Kidney (tissue), 14 donors: ENCODE data around the gene HDGF. TPM values are rescaled to one million over a fixed set of nuclear protein-coding genes. Genes with fewer than 3 reads are reported as not detected.

Experiments
- DNase-seq, 5 donors: peaks; one replicate each; pipeline ENCODE4 v3.0.0-alpha.2; 2013 to 2020
- FAIRE-seq: peaks from 2 replicates; lab custom pipeline; 2012; peaks lifted over from hg19 to GRCh38; lab: Jason Lieb, UNC
- H3K27ac ChIP-seq, 2 donors: one replicate each; pipeline ENCODE4 v1.7.0; 2013; ENCODE audit warnings: low read depth in 2 of 2, low read length in 2 of 2, inconsistent platforms in 1 of 2
- H3K27me3 ChIP-seq: one replicate; pipeline ENCODE4 v1.7.1; 2013; ENCODE audit warnings: low read length, inconsistent platforms; ENCODE audit not compliant: control insufficient read depth, insufficient read depth
- H3K36me3 ChIP-seq, 3 donors: one replicate each; pipeline versions ENCODE4 v1.7.0 to v1.7.1; 2013; ENCODE audit warnings: low read length in 3 of 3, control low read depth in 1 of 3, inconsistent platforms in 1 of 3; ENCODE audit not compliant: insufficient read depth in 3 of 3, control insufficient read depth in 2 of 3
- H3K4me1 ChIP-seq, 3 donors: one replicate each; pipeline versions ENCODE4 v1.7.0 to v1.7.1; 2013; ENCODE audit warnings: low read length in 3 of 3, inconsistent platforms in 1 of 3, low read depth in 1 of 3; ENCODE audit not compliant: control insufficient read depth in 2 of 3, insufficient read depth in 2 of 3
- H3K4me3 ChIP-seq, 3 donors: one replicate each; pipeline versions ENCODE4 v1.7.0 to v1.8.1; 2013; ENCODE audit warnings: low read length in 3 of 3, control low read depth in 1 of 3, inconsistent platforms in 1 of 3
- H3K9ac ChIP-seq, 3 donors: one replicate each; pipeline versions ENCODE4 v1.7.0 to v1.7.1; 2013; ENCODE audit warnings: low read length in 3 of 3, control low read depth in 1 of 3, inconsistent platforms in 1 of 3
- H3K9me3 ChIP-seq, 3 donors: one replicate each; pipeline versions ENCODE4 v1.7.0 to v1.7.1; 2013; ENCODE audit warnings: low read length in 3 of 3, control low read depth in 1 of 3, inconsistent platforms in 1 of 3; ENCODE audit not compliant: control insufficient read depth in 2 of 3, insufficient read depth in 1 of 3
- intact Hi-C: fragments of 100-400 bp; cut with DNase I; formaldehyde crosslinking; loops from one replicate; pipeline ENCODE4 v1.11.1; 2022
- polyA plus RNA-seq: library from polyadenylated mRNA; stranded (reverse); fragments of 350-450 nt; fragmentation: Illumina TruSeq; extraction: RNeasy Lipid Tissue Mini Kit (QIAGEN cat#74804); gene quantifications from one replicate; pipeline ENCODE4 v1.2.3, GENCODE V29; 2014; ENCODE audit warnings: low read depth, low replicate concordance; ENCODE audit not compliant: insufficient read depth
- total RNA-seq: library from RNA; stranded (reverse); fragmentation: NEBNext Ultra II Directional; extraction: Animal tissue kit (Norgen Biotek cat#: 25700); gene quantifications from one replicate; pipeline ENCODE4 v1.2.1, GENCODE V29; 2021
- TF ChIP-seq, protein P1 (sequence below): IDR thresholded peaks from 3 replicates; pipeline ENCODE4 v1.5.1; 2012; ENCODE audit warnings: mild to moderate bottlenecking, moderate library complexity, borderline replicate concordance; ENCODE audit not compliant: insufficient read depth; ENCODE audit errors: extremely low read depth
- donor health status: control.
- donor health status: control.
- donor health status: control.
- donor health status: control.
- donor health status: control.
- donor health status: DM: yes; HTN: yes; CAD: no.
- donor health status: Normal renal cell carcinoma (clear cell type).

Gene HDGF
- total and polyA plus RNA-seq, 2 donors from 2014 or later: 198 to 206 TPM

DNA sequence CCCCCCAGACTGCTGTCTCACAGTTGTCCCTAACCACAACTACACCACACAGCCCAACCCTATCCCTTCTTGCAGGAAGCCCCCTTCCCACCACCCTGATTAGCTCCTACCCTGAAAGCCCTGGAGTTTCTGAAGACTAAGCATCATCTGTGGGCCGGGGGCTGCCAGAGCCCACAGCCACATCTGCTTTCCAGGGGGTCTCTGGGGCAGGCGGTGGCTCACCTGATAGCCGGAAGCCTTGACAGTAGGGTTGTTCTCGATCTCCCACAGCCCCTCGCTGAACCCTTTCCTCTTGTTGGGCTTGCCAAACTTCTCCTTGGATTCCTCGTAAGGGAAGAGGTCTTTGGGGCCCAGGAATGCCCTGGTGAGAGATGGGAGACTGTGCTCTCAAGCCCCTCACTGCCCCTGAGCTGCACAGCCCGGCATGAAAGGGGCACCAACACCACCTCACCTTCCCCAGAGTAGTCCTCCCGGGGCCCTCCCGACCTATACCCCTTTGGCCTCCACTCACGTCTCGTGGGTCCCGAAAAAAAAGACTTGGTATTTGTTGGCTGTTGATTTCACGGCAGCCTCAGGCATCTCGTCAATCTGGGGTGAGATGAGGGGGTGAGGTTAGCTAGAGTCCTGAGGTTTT, 6.6 kb downstream of the HDGF start:
- Histone ChIP-seq H3K4me1 (peaks cover 5 to 43% (median 42%) of the 10 kb centered on the region in 3 donors), H3K4me3 (no peak overlapping the region), H3K27me3 (no peaks in the 10 kb centered on the region), H3K9ac (no peak overlapping the region), H3K9me3 (no peaks in the 10 kb centered on the region), H3K36me3 (peaks cover 0 to 21% (median 4%) of the 10 kb centered on the region in 3 donors), H3K27ac (no peak overlapping the region)
- TF ChIP-seq, protein P1, sequence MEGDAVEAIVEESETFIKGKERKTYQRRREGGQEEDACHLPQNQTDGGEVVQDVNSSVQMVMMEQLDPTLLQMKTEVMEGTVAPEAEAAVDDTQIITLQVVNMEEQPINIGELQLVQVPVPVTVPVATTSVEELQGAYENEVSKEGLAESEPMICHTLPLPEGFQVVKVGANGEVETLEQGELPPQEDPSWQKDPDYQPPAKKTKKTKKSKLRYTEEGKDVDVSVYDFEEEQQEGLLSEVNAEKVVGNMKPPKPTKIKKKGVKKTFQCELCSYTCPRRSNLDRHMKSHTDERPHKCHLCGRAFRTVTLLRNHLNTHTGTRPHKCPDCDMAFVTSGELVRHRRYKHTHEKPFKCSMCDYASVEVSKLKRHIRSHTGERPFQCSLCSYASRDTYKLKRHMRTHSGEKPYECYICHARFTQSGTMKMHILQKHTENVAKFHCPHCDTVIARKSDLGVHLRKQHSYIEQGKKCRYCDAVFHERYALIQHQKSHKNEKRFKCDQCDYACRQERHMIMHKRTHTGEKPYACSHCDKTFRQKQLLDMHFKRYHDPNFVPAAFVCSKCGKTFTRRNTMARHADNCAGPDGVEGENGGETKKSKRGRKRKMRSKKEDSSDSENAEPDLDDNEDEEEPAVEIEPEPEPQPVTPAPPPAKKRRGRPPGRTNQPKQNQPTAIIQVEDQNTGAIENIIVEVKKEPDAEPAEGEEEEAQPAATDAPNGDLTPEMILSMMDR: no peak
- intact Hi-C loops: no loop called here
- DNase-seq (no peak), FAIRE-seq (no peak)

- Histone ChIP-seq H3K9ac (no peak overlapping the region), H3K4me3 (no peak overlapping the region), H3K27ac (no peak overlapping the region), H3K27me3 (no peaks in the 10 kb centered on the region), H3K9me3 (no peaks in the 10 kb centered on the region), H3K4me1 (peaks cover 5 to 40% (median 37%) of the 10 kb centered on the region in 3 donors), H3K36me3 (peaks cover 0 to 21% (median 4%) of the 10 kb centered on the region in 3 donors)
- no peak for FAIRE-seq
- intact Hi-C loops: no loop called here
- TF ChIP-seq, protein P1: no peak
- DNase-seq: no peak
Observed at GRCh38 chr1:156744344-156744743, 7.1 kb downstream of the HDGF start.

DNA sequence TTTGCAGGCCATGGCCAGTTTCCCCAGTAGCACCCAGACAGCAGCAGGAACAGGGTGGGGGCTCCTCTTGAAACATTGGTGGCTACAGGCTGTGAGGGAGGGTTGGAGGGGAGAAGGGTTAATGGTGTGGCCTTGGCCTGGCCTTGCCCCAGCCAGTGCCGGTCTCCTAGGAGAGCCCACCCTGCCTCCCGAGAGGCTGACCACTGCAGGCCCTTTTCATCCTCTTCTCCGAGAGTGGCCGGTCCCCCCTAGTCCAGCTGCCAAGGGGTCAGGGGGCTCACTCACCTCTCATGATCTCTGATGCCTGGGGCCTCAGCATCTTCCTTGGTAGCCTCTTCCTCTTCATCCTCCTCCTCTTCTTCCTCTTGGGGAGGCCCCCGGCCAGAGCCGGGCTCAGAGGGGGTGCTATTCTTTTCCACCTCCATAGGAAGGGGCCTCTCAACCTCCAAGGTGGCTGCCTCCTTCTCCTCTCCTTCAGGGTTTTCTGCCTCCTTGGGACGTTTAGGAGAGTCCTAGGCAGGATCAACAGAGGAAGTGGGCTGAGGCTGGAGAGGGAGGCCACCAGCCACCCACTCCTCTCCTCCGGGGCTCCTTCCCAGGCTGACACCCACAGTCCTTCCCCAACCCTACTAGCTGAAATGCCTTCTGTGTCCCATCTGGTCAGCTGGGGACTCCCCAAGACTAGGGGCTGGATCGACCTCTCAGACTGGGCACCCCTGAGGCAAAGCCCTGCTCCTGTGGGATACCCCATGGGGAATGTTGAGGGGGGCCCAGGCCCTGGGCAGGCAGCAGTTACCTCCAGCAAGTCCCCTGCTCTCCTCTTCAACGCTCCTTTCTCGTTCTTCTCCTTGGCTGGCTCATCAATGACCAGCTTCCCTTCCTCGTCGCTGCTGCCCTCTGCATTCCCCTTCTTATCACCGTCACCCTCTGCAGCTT, 7.8 kb downstream of the HDGF start:
- Histone ChIP-seq H3K27ac (no peak overlapping the region), H3K27me3 (no peaks in the 10 kb centered on the region), H3K9me3 (no peaks in the 10 kb centered on the region), H3K36me3 (peaks cover 0 to 21% (median 4%) of the 10 kb centered on the region in 3 donors), H3K4me1 (peaks cover 5 to 33% (median 31%) of the 10 kb centered on the region in 3 donors), H3K9ac (no peak overlapping the region), H3K4me3 (no peak overlapping the region)
- intact Hi-C loops: no loop called here
- no peak for DNase-seq
- FAIRE-seq: no peak
- TF ChIP-seq, protein P1: no peak
